GM18873 (cell line): Measurements from ENCODE around the gene CPNE4.
"Not testable (repeated sequence)": the region's sequence is repeated elsewhere in the genome, so short reads cannot be mapped to it uniquely, and the experiment has no call there.

Experiments
- ATAC-seq: cut with Tn5 transposase; IDR thresholded peaks from one replicate; pipeline ENCODE4 v1.9.1; 2021; ENCODE audit warnings: mild to moderate bottlenecking, moderate library complexity, moderate number of reproducible peaks; ENCODE audit not compliant: unreplicated experiment, low FRiP score

Gene CPNE4

GRCh38 chr3:131501949-131502348 is 532.9 kb downstream of the CPNE4 start:
- no peak for ATAC-seq

- ATAC-seq = no peak
Observed at GRCh38 chr3:131494706-131495105, 540.1 kb downstream of the CPNE4 start.

GRCh38 chr3:131491775-131492174 is 543.0 kb downstream of the CPNE4 start:
- ATAC-seq = no peak

GRCh38 chr3:131491084-131491483 is 543.7 kb downstream of the CPNE4 start:
- ATAC-seq = no peak

GRCh38 chr3:131486545-131486944 is 548.3 kb downstream of the CPNE4 start:
- not testable (repeated sequence) for ATAC-seq

- no peak for ATAC-seq
Observed at GRCh38 chr3:131485119-131485518, 549.7 kb downstream of the CPNE4 start.

GRCh38 chr3:131484496-131485111 is 550.2 kb downstream of the CPNE4 start:
- ATAC-seq = no peak
